GM12891 (cell line): ENCODE measurements around the gene AGAP2.

Experiments used
- PAX5 ChIP-seq: IDR thresholded peaks from 2 replicates; pipeline ENCODE4 v1.6.1; 2011; ENCODE audit warnings: low read length, moderate library complexity, mild to moderate bottlenecking; ENCODE audit not compliant: insufficient read depth, severe bottlenecking
- POLR2A ChIP-seq: IDR thresholded peaks from 2 replicates; pipeline ENCODE4 v1.6.1; 2011; ENCODE audit warnings: low read depth, low read length, control low read depth
- POLR2AphosphoS5 ChIP-seq: IDR thresholded peaks from 2 replicates; pipeline ENCODE4 v1.6.1; 2011; ENCODE audit warnings: low read depth, low read length, control low read depth
- POU2F2 ChIP-seq: IDR thresholded peaks from 2 replicates; pipeline ENCODE4 v1.6.1; 2011; ENCODE audit warnings: low read depth, mild to moderate bottlenecking, control low read depth, low read length, moderate library complexity
- SPI1 ChIP-seq: IDR thresholded peaks from 2 replicates; pipeline ENCODE4 v1.6.1; 2011; ENCODE audit warnings: low read depth, low read length, control low read depth
- TAF1 ChIP-seq: IDR thresholded peaks from 2 replicates; pipeline ENCODE4 v1.6.1; 2011; ENCODE audit warnings: low read depth, low read length, control low read depth

GRCh38 chr12:57718641-57719528 lies 19.7 kb downstream of the AGAP2 start:
- TF ChIP-seq POLR2A (no peak), PAX5 (no peak), POLR2AphosphoS5 (no peak), TAF1 (no peak), POU2F2 (no peak), SPI1 (no peak)
